Skin of body (tissue), 2 donors: ENCODE measurements around the gene NOL6. TPM values are rescaled to one million over a fixed set of nuclear protein-coding genes. Genes with fewer than 3 reads are reported as not detected.
A peak's percentile ranks its signal among the peaks of the same experiment; 100 is the strongest.
"Not testable (repeated sequence)": the region's sequence is repeated elsewhere in the genome, so short reads cannot be mapped to it uniquely, and the experiment has no call there.

ENCODE experiments used
- DNase-seq: peaks from one replicate; lab custom pipeline; 2025; lab: John Stamatoyannopoulos, UW
- total RNA-seq: library from RNA; depleted of rRNA; stranded (reverse); fragments of >200 nt; gene quantifications from one replicate; pipeline ENCODE4 v1.2.3, GENCODE V29; 2014

NOL6 gene
- 21.2 TPM for total RNA-seq

- DNase-seq: peak; percentile 99
Observed at GRCh38 chr9:33473643-33474352, at the start of gene NOL6. Gene NOL6, minus strand, starts transcription at chr9:33473924. Its CDS starts 82 bp downstream, at chr9:33473842.

GRCh38 chr9:33521861-33522260 lies 48.1 kb upstream of the NOL6 start:
- not testable (repeated sequence) for DNase-seq

- not testable (repeated sequence) for DNase-seq
Observed at GRCh38 chr9:33517934-33518577, 44.3 kb upstream of the NOL6 start.

GRCh38 chr9:33517373-33517772 lies 43.6 kb upstream of the NOL6 start:
- no peak for DNase-seq

- not testable (repeated sequence) for DNase-seq
Observed at GRCh38 chr9:33516397-33516796, 42.7 kb upstream of the NOL6 start.

- not testable (repeated sequence) for DNase-seq
Observed at GRCh38 chr9:33515342-33515995, 41.7 kb upstream of the NOL6 start.

GRCh38 chr9:33512535-33512934 lies 38.8 kb upstream of the NOL6 start:
- DNase-seq: not testable (repeated sequence)

GRCh38 chr9:33511184-33511517 lies 37.4 kb upstream of the NOL6 start:
- DNase-seq: not testable (repeated sequence)

GRCh38 chr9:33510262-33511183 lies 36.8 kb upstream of the NOL6 start:
- DNase-seq: peak; percentile 82

GRCh38 chr9:33506626-33507370 lies 33.1 kb upstream of the NOL6 start:
- no peak for DNase-seq

GRCh38 chr9:33498387-33498786 lies 24.7 kb upstream of the NOL6 start:
- DNase-seq: no peak

- not testable (repeated sequence) for DNase-seq
Observed at GRCh38 chr9:33493819-33494218, 20.1 kb upstream of the NOL6 start.

- DNase-seq: no peak
Observed at GRCh38 chr9:33489066-33489465, 15.3 kb upstream of the NOL6 start.

GRCh38 chr9:33485312-33485711 lies 11.6 kb upstream of the NOL6 start:
- DNase-seq: not testable (repeated sequence)

- no peak for DNase-seq
Observed at GRCh38 chr9:33480976-33481375, 7.3 kb upstream of the NOL6 start.

- DNase-seq: no peak
Observed at GRCh38 chr9:33480106-33480505, 6.4 kb upstream of the NOL6 start.

GRCh38 chr9:33476503-33476902 lies 2.8 kb upstream of the NOL6 start:
- no peak for DNase-seq

- DNase-seq: no peak
Observed at GRCh38 chr9:33475357-33475756, 1.6 kb upstream of the NOL6 start.

GRCh38 chr9:33472881-33473615 lies 676 bp downstream of the NOL6 start:
- DNase-seq: no peak
